H9 (cell line): ENCODE results near the gene NEDD4. TPM values are rescaled to one million over a fixed set of nuclear protein-coding genes. Genes with fewer than 3 reads are reported as not detected.

Source experiments
- DNase-seq: peaks from one replicate; pipeline ENCODE4 v3.0.0-alpha.2; 2017
- H2AFZ ChIP-seq: one replicate; pipeline ENCODE4 v1.6.1; 2013; ENCODE audit warnings: mild to moderate bottlenecking, low read length, control low read depth, moderate library complexity
- H2AK5ac ChIP-seq: 2 replicates; pipeline ENCODE4 v1.6.1; 2013; ENCODE audit warnings: low read length, control low read depth, mixed read lengths; ENCODE audit not compliant: insufficient read length
- H2BK120ac ChIP-seq: one replicate; pipeline ENCODE4 v1.6.1; 2013; ENCODE audit warnings: low read depth, mild to moderate bottlenecking, low read length, control low read depth, inconsistent platforms; ENCODE audit not compliant: poor library complexity, severe bottlenecking
- H2BK12ac ChIP-seq: 2 replicates; pipeline ENCODE4 v1.6.1; 2013; ENCODE audit warnings: low read length, control low read depth, mixed read lengths, low read depth; ENCODE audit not compliant: insufficient read length
- H2BK15ac ChIP-seq: 2 replicates; pipeline ENCODE4 v1.6.1; 2013; ENCODE audit warnings: low read depth, low read length, control low read depth
- H2BK20ac ChIP-seq: one replicate; pipeline ENCODE4 v1.6.1; 2013; ENCODE audit warnings: low read depth, mild to moderate bottlenecking, low read length, control low read depth, inconsistent platforms; ENCODE audit not compliant: poor library complexity, severe bottlenecking
- H2BK5ac ChIP-seq: 2 replicates; pipeline ENCODE4 v1.6.1; 2013; ENCODE audit warnings: low read length, control low read depth, mixed read lengths; ENCODE audit not compliant: insufficient read length
- H3K14ac ChIP-seq: 2 replicates; pipeline ENCODE4 v1.6.1; 2013; ENCODE audit warnings: low read length, control low read depth; ENCODE audit not compliant: insufficient read depth
- H3K18ac ChIP-seq: 2 replicates; pipeline ENCODE4 v1.6.1; 2013; ENCODE audit warnings: low read depth, mild to moderate bottlenecking, mixed read lengths, low read length, control low read depth; ENCODE audit not compliant: insufficient read length
- H3K23ac ChIP-seq: 2 replicates; pipeline ENCODE4 v1.6.1; 2013; ENCODE audit warnings: low read length, control low read depth, mixed read lengths, low read depth; ENCODE audit not compliant: insufficient read length
- H3K23me2 ChIP-seq: 2 replicates; pipeline ENCODE4 v1.6.1; 2013; ENCODE audit warnings: low read depth, mild to moderate bottlenecking, mixed read lengths, low read length, control low read depth; ENCODE audit not compliant: insufficient read length, poor library complexity, severe bottlenecking
- H3K27ac ChIP-seq: 2 replicates; pipeline ENCODE4 v1.5.1; 2013; ENCODE audit warnings: low read length, control low read depth, mixed read lengths, low read depth; ENCODE audit not compliant: insufficient read length
- H3K27me3 ChIP-seq: 2 replicates; pipeline ENCODE4 v1.6.1; 2013; ENCODE audit warnings: low read length, control low read depth, inconsistent platforms; ENCODE audit not compliant: insufficient read depth
- H3K4ac ChIP-seq: 2 replicates; pipeline ENCODE4 v1.6.1; 2013; ENCODE audit warnings: low read depth, mild to moderate bottlenecking, control low read depth, inconsistent platforms, low read length, moderate library complexity
- H3K4me1 ChIP-seq: 2 replicates; pipeline ENCODE4 v1.6.1; 2013; ENCODE audit warnings: low read length, control low read depth, inconsistent platforms; ENCODE audit not compliant: insufficient read depth
- H3K4me2 ChIP-seq: 2 replicates; pipeline ENCODE4 v1.6.1; 2013; ENCODE audit warnings: low read length, control low read depth, mixed read lengths; ENCODE audit not compliant: insufficient read length, insufficient read depth
- H3K56ac ChIP-seq: 2 replicates; pipeline ENCODE4 v1.6.1; 2013; ENCODE audit warnings: low read depth, mild to moderate bottlenecking, mixed read lengths, low read length, control low read depth; ENCODE audit not compliant: insufficient read length
- H3K79me1 ChIP-seq: 2 replicates; pipeline ENCODE4 v1.6.1; 2013; ENCODE audit warnings: low read depth, mild to moderate bottlenecking, moderate library complexity, low read length, control low read depth, inconsistent platforms; ENCODE audit not compliant: insufficient read depth, poor library complexity, severe bottlenecking
- H3K79me2 ChIP-seq: 2 replicates; pipeline ENCODE4 v1.6.1; 2013; ENCODE audit warnings: low read length, control low read depth, inconsistent platforms; ENCODE audit not compliant: insufficient read depth
- H3K9ac ChIP-seq: 2 replicates; pipeline ENCODE4 v1.6.1; 2013; ENCODE audit warnings: low read length, control low read depth, mixed read lengths; ENCODE audit not compliant: insufficient read length; ENCODE audit errors: extremely low read depth
- H3K9me3 ChIP-seq: one replicate; pipeline ENCODE4 v1.6.1; 2013; ENCODE audit warnings: low read depth, low read length, inconsistent platforms; ENCODE audit not compliant: control insufficient read depth
- H3T11ph ChIP-seq: one replicate; pipeline ENCODE4 v1.6.1; 2013; ENCODE audit warnings: mild to moderate bottlenecking, low read length, control low read depth, inconsistent platforms
- H4K20me1 ChIP-seq: one replicate; pipeline ENCODE4 v1.6.1; 2013; ENCODE audit not compliant: control insufficient read depth, insufficient read length, insufficient read depth
- H4K5ac ChIP-seq: 2 replicates; pipeline ENCODE4 v1.6.1; 2013; ENCODE audit warnings: low read depth, mild to moderate bottlenecking, mixed read lengths, low read length, control low read depth; ENCODE audit not compliant: insufficient read length
- H4K8ac ChIP-seq: replicated peaks from 2 replicates; pipeline ENCODE4 v1.6.1; 2013; ENCODE audit warnings: low read length, control low read depth, mixed read lengths, low read depth; ENCODE audit not compliant: insufficient read length
- H4K91ac ChIP-seq: 2 replicates; pipeline ENCODE4 v1.6.1; 2013; ENCODE audit warnings: low read depth, mild to moderate bottlenecking, moderate library complexity, mixed read lengths, low read length, control low read depth; ENCODE audit not compliant: insufficient read length
- H3K27ac Mint-ChIP-seq, 3 experiments: 2 replicates in 2 of 3; 3 replicates in 1 of 3; pipeline ENCODE4 v1.8.0; 2020 to 2021; ENCODE audit warnings: mixed read lengths in 3 of 3, mild to moderate bottlenecking in 1 of 3, moderate library complexity in 1 of 3
- H3K27me3 Mint-ChIP-seq: 2 replicates; pipeline ENCODE4 v1.8.0; 2021; ENCODE audit warnings: low read depth, mild to moderate bottlenecking, moderate library complexity, mixed read lengths
- H3K36me3 Mint-ChIP-seq, 3 experiments: 2 replicates in 2 of 3; 3 replicates in 1 of 3; pipeline ENCODE4 v1.8.0; 2020 to 2021; ENCODE audit warnings: low read depth in 3 of 3, mixed read lengths in 3 of 3; ENCODE audit not compliant: insufficient read depth in 1 of 3
- H3K4me1 Mint-ChIP-seq, 2 experiments: 2 replicates each; pipeline ENCODE4 v1.8.0; 2020; ENCODE audit warnings: mixed read lengths in 2 of 2
- H3K4me3 Mint-ChIP-seq, 2 experiments: 2 replicates in 1 of 2; 3 replicates in 1 of 2; pipeline ENCODE4 v1.8.0; 2020 to 2021; ENCODE audit warnings: mild to moderate bottlenecking in 2 of 2, mixed read lengths in 2 of 2, moderate library complexity in 1 of 2
- H3K9me3 Mint-ChIP-seq, 2 experiments: 2 replicates in 1 of 2; 3 replicates in 1 of 2; pipeline ENCODE4 v1.8.0; 2020; ENCODE audit warnings: mild to moderate bottlenecking in 2 of 2, mixed read lengths in 2 of 2, moderate library complexity in 1 of 2
- WGBS: extraction: QIAGEN DNeasy Blood & Tissue Kit; methylation state at CpG from one replicate; pipeline ENCODE4 v1.1.7; 2013; ENCODE audit warnings: missing lambda C conversion rate, low lambda C conversion rate, mixed read lengths; ENCODE audit not compliant: insufficient read length; ENCODE audit errors: extremely low coverage; 5-methylcytosine and 5-hydroxymethylcytosine counted together
- total RNA-seq: library from RNA; stranded (reverse); gene quantifications from 2 replicates; pipeline ENCODE4 v1.2.1, GENCODE V29; 2021
- TF ChIP-seq, protein P1 (sequence below): fragments of 200-600 bp; sonication (generic); conservative IDR thresholded peaks from 3 replicates; pipeline ENCODE4 v1.8.0; 2021; ENCODE audit warnings: antibody characterized with exemption, mild to moderate bottlenecking

NEDD4 gene
- total RNA-seq, 1 experiment from 2014 or later = 9.6 TPM

DNA sequence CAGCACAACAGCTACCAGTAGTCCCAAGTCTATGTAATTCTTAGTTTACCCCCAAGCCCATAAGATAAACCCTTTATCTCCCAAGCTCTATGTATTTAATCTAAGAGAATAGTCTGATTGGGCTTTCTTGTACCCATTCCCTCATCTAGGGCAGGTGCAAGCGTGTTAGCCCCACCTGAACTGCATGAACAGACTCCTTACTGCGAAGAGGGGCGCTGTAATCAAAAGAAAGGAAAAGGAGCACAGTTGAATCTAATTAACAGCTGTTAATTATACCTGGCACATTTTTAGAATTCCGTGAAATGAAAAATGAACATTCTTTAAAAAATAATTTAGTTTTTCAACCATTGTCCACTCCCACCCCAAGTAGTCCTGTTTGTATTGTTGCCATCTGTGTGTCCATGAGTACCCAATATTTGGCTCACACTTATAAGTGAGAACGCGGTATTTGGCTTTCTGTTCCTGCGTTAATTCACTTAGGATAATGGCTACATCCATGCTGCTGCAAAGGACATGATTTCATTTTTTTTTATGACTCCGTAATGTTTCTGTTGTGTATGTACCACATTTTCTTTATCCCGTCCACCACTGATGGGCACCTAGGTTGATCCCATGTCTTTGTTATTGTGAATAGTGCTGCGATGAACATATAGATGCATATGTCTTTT, 26.5 kb upstream of the NEDD4 start:
- H3K27me3 Mint-ChIP-seq = peaks cover 4% of the 10 kb centered on the region; the same call in 1 of the 2 replicates
- no CpG with 5 or more reads among the region's 10 CpGs for WGBS
- no peak overlapping the region for H3K4ac ChIP-seq
- peaks cover 6 to 10% (median 8%) of the 10 kb centered on the region in 3 experiments for H3K36me3 Mint-ChIP-seq
- no peak overlapping the region for H2BK12ac ChIP-seq
- H2BK5ac ChIP-seq = no peak overlapping the region
- TF ChIP-seq, protein P1, sequence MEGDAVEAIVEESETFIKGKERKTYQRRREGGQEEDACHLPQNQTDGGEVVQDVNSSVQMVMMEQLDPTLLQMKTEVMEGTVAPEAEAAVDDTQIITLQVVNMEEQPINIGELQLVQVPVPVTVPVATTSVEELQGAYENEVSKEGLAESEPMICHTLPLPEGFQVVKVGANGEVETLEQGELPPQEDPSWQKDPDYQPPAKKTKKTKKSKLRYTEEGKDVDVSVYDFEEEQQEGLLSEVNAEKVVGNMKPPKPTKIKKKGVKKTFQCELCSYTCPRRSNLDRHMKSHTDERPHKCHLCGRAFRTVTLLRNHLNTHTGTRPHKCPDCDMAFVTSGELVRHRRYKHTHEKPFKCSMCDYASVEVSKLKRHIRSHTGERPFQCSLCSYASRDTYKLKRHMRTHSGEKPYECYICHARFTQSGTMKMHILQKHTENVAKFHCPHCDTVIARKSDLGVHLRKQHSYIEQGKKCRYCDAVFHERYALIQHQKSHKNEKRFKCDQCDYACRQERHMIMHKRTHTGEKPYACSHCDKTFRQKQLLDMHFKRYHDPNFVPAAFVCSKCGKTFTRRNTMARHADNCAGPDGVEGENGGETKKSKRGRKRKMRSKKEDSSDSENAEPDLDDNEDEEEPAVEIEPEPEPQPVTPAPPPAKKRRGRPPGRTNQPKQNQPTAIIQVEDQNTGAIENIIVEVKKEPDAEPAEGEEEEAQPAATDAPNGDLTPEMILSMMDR = no peak
- H2AFZ ChIP-seq = no peak overlapping the region
- H4K20me1 ChIP-seq = no peaks in the 10 kb centered on the region
- no peaks in the 10 kb centered on the region for H3K23me2 ChIP-seq
- H3K4me1 ChIP-seq = no peaks in the 10 kb centered on the region
- no peak overlapping the region for H3K4me2 ChIP-seq
- no peak overlapping the region for H3K27ac Mint-ChIP-seq
- no peak overlapping the region for H4K8ac ChIP-seq
- no peak overlapping the region for H2BK20ac ChIP-seq
- H3K79me2 ChIP-seq = no peaks in the 10 kb centered on the region
- no peaks in the 10 kb centered on the region for H3K79me1 ChIP-seq
- no peaks in the 10 kb centered on the region for H3K27me3 ChIP-seq
- H2AK5ac ChIP-seq = no peak overlapping the region
- no peak overlapping the region for H3K56ac ChIP-seq
- no peak overlapping the region for H4K91ac ChIP-seq
- peaks cover 5% of the 10 kb centered on the region in 2 experiments; a peak in 3 of 4 replicates for H3K4me1 Mint-ChIP-seq
- peaks cover 7 to 17% of the 10 kb centered on the region in 2 experiments for H3K9me3 Mint-ChIP-seq
- no peak overlapping the region for H4K5ac ChIP-seq
- H2BK120ac ChIP-seq = no peak overlapping the region
- H3T11ph ChIP-seq = no peak overlapping the region
- no peak overlapping the region for H3K23ac ChIP-seq
- no peak overlapping the region for H3K4me3 Mint-ChIP-seq
- no peak overlapping the region for H3K18ac ChIP-seq
- H2BK15ac ChIP-seq = no peak overlapping the region
- no peak for DNase-seq
- no peak overlapping the region for H3K27ac ChIP-seq
- no peak overlapping the region for H3K9ac ChIP-seq
- H3K9me3 ChIP-seq = no peaks in the 10 kb centered on the region
- H3K14ac ChIP-seq = no peak overlapping the region
